Endothelial cell of umbilical vein (primary cell): Measurements from ENCODE around the gene DLG1. TPM values are rescaled to one million over a fixed set of nuclear protein-coding genes. Genes with fewer than 3 reads are reported as not detected.

Experiments used
- BruUV-seq: library from RNA; stranded (reverse); fragments of 400-500 nt; replicated peaks from 2 replicates; lab custom pipeline; 2021; lab: Mats Ljungman, UMichigan
- CTCF ChIA-PET: fragments of 300-600, 350-600 bp; sonication (Branson Sonifier 250); formaldehyde crosslinking; loops from one replicate; lab custom pipeline; 2021; ENCODE audit warnings: antibody characterized with exemption, inconsistent platforms; lab: Charles Lee
- POLR2A ChIA-PET: fragments of 300-600, 350-600 bp; sonication (Branson Sonifier 250); formaldehyde crosslinking; loops from one replicate; lab custom pipeline; 2021; ENCODE audit warnings: antibody characterized with exemption, inconsistent platforms; lab: Charles Lee
- DNase-seq: peaks from one replicate; pipeline ENCODE4 v3.0.0-alpha.2; 2011; ENCODE audit warnings: low read depth, low spot score
- FAIRE-seq: peaks from 2 replicates; lab custom pipeline; 2011; peaks lifted over from hg19 to GRCh38; lab: Jason Lieb, UNC
- H2AFZ ChIP-seq: 2 replicates; pipeline ENCODE4 v1.6.0; 2012; ENCODE audit warnings: low read depth, low read length, control low read depth, inconsistent platforms
- H3K27ac ChIP-seq: 2 replicates; pipeline ENCODE4 v1.5.1; 2011; ENCODE audit warnings: low read depth, mild to moderate bottlenecking, control low read depth, low read length, moderate library complexity; ENCODE audit not compliant: insufficient read depth
- H3K27me3 ChIP-seq, 2 experiments: 2 replicates each; pipeline versions ENCODE4 v1.6.0 to v1.6.1; 2011; ENCODE audit warnings: low read length in 2 of 2, mixed read lengths in 1 of 2; ENCODE audit not compliant: control insufficient read depth in 2 of 2, insufficient read depth in 2 of 2
- H3K36me3 ChIP-seq, 2 experiments: 2 replicates in 1 of 2; 3 replicates in 1 of 2; pipeline ENCODE4 v1.5.1; 2011; ENCODE audit warnings: low read length in 2 of 2, mild to moderate bottlenecking in 1 of 2, moderate library complexity in 1 of 2; ENCODE audit not compliant: control insufficient read depth in 2 of 2, insufficient read depth in 2 of 2; ENCODE audit errors: extremely low read depth in 1 of 2
- H3K4me1 ChIP-seq: 3 replicates; pipeline ENCODE4 v1.5.1; 2011; ENCODE audit warnings: mild to moderate bottlenecking, low read length; ENCODE audit not compliant: control insufficient read depth, insufficient read depth; ENCODE audit errors: extremely low read depth
- H3K4me2 ChIP-seq: 2 replicates; pipeline ENCODE4 v1.6.1; 2011; ENCODE audit warnings: low read length, control low read depth, mixed read lengths; ENCODE audit not compliant: insufficient read depth
- H3K4me3 ChIP-seq, 3 experiments: fragments of 200-600 bp in 1 of 3; sonication (generic), shearing (Covaris generic) in 1 of 3; replicated peaks in 1 of 3; 2 replicates each; pipeline ENCODE4 v1.5.1; 2011 to 2016; ENCODE audit warnings: control low read depth in 3 of 3, low read length in 3 of 3, mild to moderate bottlenecking in 2 of 3, inconsistent platforms in 1 of 3, low read depth in 1 of 3, moderate library complexity in 1 of 3; ENCODE audit not compliant: insufficient read depth in 1 of 3
- H3K79me2 ChIP-seq: 2 replicates; pipeline ENCODE4 v1.6.0; 2012; ENCODE audit warnings: low read length, inconsistent platforms; ENCODE audit not compliant: control insufficient read depth, insufficient read depth
- H3K9ac ChIP-seq: replicated peaks from 2 replicates; pipeline ENCODE3; 2011; ENCODE audit warnings: low read length, control low read depth; ENCODE audit not compliant: insufficient read depth; ENCODE audit errors: extremely low read depth
- H3K9me1 ChIP-seq: replicated peaks from 3 replicates; pipeline ENCODE4 v1.6.0; 2011; ENCODE audit warnings: mild to moderate bottlenecking, low read length; ENCODE audit not compliant: control insufficient read depth, insufficient read depth; ENCODE audit errors: extremely low read depth
- H3K9me3 ChIP-seq: replicated peaks from 2 replicates; pipeline ENCODE4 v1.5.1; 2012; ENCODE audit warnings: low read length, inconsistent platforms; ENCODE audit not compliant: control insufficient read depth, insufficient read depth
- H4K20me1 ChIP-seq: replicated peaks from 2 replicates; pipeline ENCODE3; 2011; ENCODE audit warnings: mild to moderate bottlenecking, low read length; ENCODE audit not compliant: control insufficient read depth, insufficient read depth; ENCODE audit errors: extremely low read depth
- EZH2 ChIP-seq: IDR thresholded peaks from 2 replicates; pipeline ENCODE4 v1.6.1; 2012; ENCODE audit warnings: borderline replicate concordance, low read depth, mild to moderate bottlenecking, moderate library complexity, low read length, inconsistent platforms; ENCODE audit not compliant: severe bottlenecking
- GATA2 ChIP-seq: IDR thresholded peaks from 2 replicates; pipeline ENCODE4 v1.7.0; 2011; ENCODE audit warnings: low read depth, mild to moderate bottlenecking, moderate library complexity, mixed read lengths, low read length; ENCODE audit not compliant: insufficient read length, insufficient read depth
- JUN ChIP-seq: IDR thresholded peaks from 2 replicates; pipeline ENCODE4 v1.6.1; 2011; ENCODE audit warnings: borderline replicate concordance, low read depth; ENCODE audit not compliant: insufficient read length, insufficient read depth
- dilution Hi-C: fragments of 300-500 bp; cut with MboI; formaldehyde crosslinking; loops from one replicate; pipeline ENCODE4 v1.15.0; 2019; ENCODE audit warnings: low sequenced_read_pairs; ENCODE audit not compliant: extremely low pct_ligation_motif_present
- intact Hi-C: fragments of 100-400 bp; cut with micrococcal nuclease; formaldehyde crosslinking; loops from one replicate; pipeline ENCODE4 v1.10.0; 2022
- polyA plus RNA-seq, 4 experiments: library from polyadenylated mRNA; depleted of rRNA in 3 of 4; stranded (reverse) in 3 of 4; unstranded in 1 of 4; fragments of >200 nt; gene quantifications; 2 replicates each; pipeline versions ENCODE4 v1.2.1 to v1.2.3, GENCODE V29; 2011 to 2012; ENCODE audit warnings: missing spikeins in 1 of 4
- total RNA-seq: library from RNA; stranded (reverse); gene quantifications from 2 replicates; pipeline ENCODE4 v1.2.3, GENCODE V29; 2021
- TF ChIP-seq, protein P1 (sequence below): IDR thresholded peaks from 2 replicates; pipeline ENCODE4 v1.6.1; 2011; ENCODE audit not compliant: insufficient read depth, insufficient read length

Gene DLG1
- total and polyA plus RNA-seq, 2 donors (not counting 3 experiments of a cell fraction or from before 2014, with no cell fraction given): 26.5 to 80.1 TPM

GRCh38 chr3:197028728-197029510 lies 269.5 kb downstream of the DLG1 start:
- H3K4me2 ChIP-seq: peak overlapping the region; percentile 9
- H3K4me1 ChIP-seq: peaks cover 9% of the 10 kb centered on the region
- no peaks in the 10 kb centered on the region for H3K79me2 ChIP-seq
- no peaks in the 10 kb centered on the region for H4K20me1 ChIP-seq
- intact Hi-C loops: no loop called here
- H3K9me3 ChIP-seq: no peaks in the 10 kb centered on the region
- ChIA-PET POLR2A (no interaction called here), CTCF (interaction anchor here (0.6 to 4.9 kb wide), 13 partner anchors 8 to 497 kb away, joined by 3 to 40 read pairs (median 5); no protein-coding TSS in a partner anchor)
- no peak overlapping the region for H3K4me3 ChIP-seq
- dilution Hi-C loops: no loop called here
- no TSS peak for BruUV-seq
- FAIRE-seq (no peak), DNase-seq (no peak)
- TF ChIP-seq JUN: no peak
- TF ChIP-seq GATA2: no peak
- TF ChIP-seq, protein P1, sequence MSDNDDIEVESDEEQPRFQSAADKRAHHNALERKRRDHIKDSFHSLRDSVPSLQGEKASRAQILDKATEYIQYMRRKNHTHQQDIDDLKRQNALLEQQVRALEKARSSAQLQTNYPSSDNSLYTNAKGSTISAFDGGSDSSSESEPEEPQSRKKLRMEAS: no peak
- TF ChIP-seq EZH2: peak; percentile 53
- no peak overlapping the region for H3K27ac ChIP-seq
- no peaks in the 10 kb centered on the region for H3K36me3 ChIP-seq
- no peaks in the 10 kb centered on the region for H3K9me1 ChIP-seq
- H2AFZ ChIP-seq: peak overlapping the region; percentile 52
- no peak overlapping the region for H3K9ac ChIP-seq
- peaks cover 3 to 6% of the 10 kb centered on the region in 2 experiments for H3K27me3 ChIP-seq
